Right lobe of liver (tissue), 6 donors: Measurements from ENCODE around the gene SMLR1. TPM values are rescaled to one million over a fixed set of nuclear protein-coding genes. Genes with fewer than 3 reads are reported as not detected.
"Not testable (repeated sequence)": the region's sequence is repeated elsewhere in the genome, so short reads cannot be mapped to it uniquely, and the experiment has no call there.

ENCODE experiments used
- ATAC-seq, 4 donors: fragments of 200-7000 bp; cut with Tn5 transposase; one replicate each; pipeline ENCODE4 v1.9.1; 2020; ENCODE audit warnings: mild to moderate bottlenecking in 4 of 4, moderate library complexity in 4 of 4
- DNase-seq, 3 donors: peaks; one replicate each; pipeline ENCODE4 v3.0.0-alpha.2; 2020
- H3K27ac ChIP-seq, 3 donors: fragments of 200-600 bp; one replicate each; pipeline ENCODE4 v1.8.0; 2022
- H3K27me3 ChIP-seq, 2 donors: fragments of 200-600 bp; one replicate each; pipeline ENCODE4 v1.8.0; 2022
- H3K36me3 ChIP-seq, 4 donors: fragments of 200-600 bp; sonication (generic) in 1 of 4; one replicate each; pipeline versions ENCODE4 v1.5.1 to v1.8.0; 2017 to 2022; ENCODE audit warnings: control low read depth in 1 of 4
- H3K4me1 ChIP-seq, 4 donors: fragments of 200-600 bp; sonication (generic) in 1 of 4; one replicate each; pipeline versions ENCODE4 v1.5.1 to v1.8.0; 2017 to 2022; ENCODE audit warnings: control low read depth in 1 of 4
- H3K4me3 ChIP-seq, 3 donors: fragments of 200-600 bp; one replicate each; pipeline ENCODE4 v1.8.0; 2022
- H3K9me3 ChIP-seq, 4 donors: fragments of 200-600 bp; sonication (generic) in 1 of 4; one replicate each; pipeline versions ENCODE4 v1.5.1 to v1.8.0; 2017 to 2022; ENCODE audit warnings: control low read depth in 1 of 4
- CTCF ChIP-seq, 4 donors: fragments of 200-600 bp in 3 of 4; fragments of 450-650 bp in 1 of 4; IDR thresholded peaks; one replicate each; pipeline versions ENCODE4 v1.5.1 to v1.8.0; 2016 to 2022; ENCODE audit warnings: antibody characterized with exemption in 4 of 4, mild to moderate bottlenecking in 2 of 4
- POLR2A ChIP-seq: fragments of 450-650 bp; IDR thresholded peaks from one replicate; pipeline ENCODE4 v1.6.1; 2017; ENCODE audit warnings: antibody characterized with exemption, mild to moderate bottlenecking
- WGBS: methylation state at CpG from one replicate; pipeline ENCODE4 v1.1.6; 2018; ENCODE audit warnings: low coverage, low lambda C conversion rate; ENCODE audit not compliant: insufficient coverage; ENCODE audit errors: missing lambda C conversion rate; 5-methylcytosine and 5-hydroxymethylcytosine counted together
- intact Hi-C, 2 donors: fragments of 100-400 bp; cut with DNase I; formaldehyde crosslinking; loops; one replicate each; pipeline versions ENCODE4 v1.11.2 to v1.14.1; 2022
- total RNA-seq, 6 experiments: library from RNA; depleted of rRNA in 2 of 6; stranded (reverse); fragments of >200 nt in 2 of 6; fragmentation: NEBNext Ultra II Directional in 3 of 6; extraction: Animal tissue kit (Norgen Biotek cat#: 25700) in 3 of 6; gene quantifications; one replicate each; pipeline versions ENCODE4 v1.1.0 to v1.2.4, GENCODE V29; 2016 to 2023
- donor health status: DM: no; HTN: yes; CAD: no.
- donor health status: DM: no; HTN: no; CAD: no.
- donor health status: DM: no; HTN: no; CAD: no.
- donor health status: DM: no; HTN: yes; CAD: no.
- donor health status: DM: no; HTN: yes; CAD: no.

Gene SMLR1
- total RNA-seq, 6 experiments from 2014 or later = 10.7 to 46.4 (median 20.1) TPM

DNA sequence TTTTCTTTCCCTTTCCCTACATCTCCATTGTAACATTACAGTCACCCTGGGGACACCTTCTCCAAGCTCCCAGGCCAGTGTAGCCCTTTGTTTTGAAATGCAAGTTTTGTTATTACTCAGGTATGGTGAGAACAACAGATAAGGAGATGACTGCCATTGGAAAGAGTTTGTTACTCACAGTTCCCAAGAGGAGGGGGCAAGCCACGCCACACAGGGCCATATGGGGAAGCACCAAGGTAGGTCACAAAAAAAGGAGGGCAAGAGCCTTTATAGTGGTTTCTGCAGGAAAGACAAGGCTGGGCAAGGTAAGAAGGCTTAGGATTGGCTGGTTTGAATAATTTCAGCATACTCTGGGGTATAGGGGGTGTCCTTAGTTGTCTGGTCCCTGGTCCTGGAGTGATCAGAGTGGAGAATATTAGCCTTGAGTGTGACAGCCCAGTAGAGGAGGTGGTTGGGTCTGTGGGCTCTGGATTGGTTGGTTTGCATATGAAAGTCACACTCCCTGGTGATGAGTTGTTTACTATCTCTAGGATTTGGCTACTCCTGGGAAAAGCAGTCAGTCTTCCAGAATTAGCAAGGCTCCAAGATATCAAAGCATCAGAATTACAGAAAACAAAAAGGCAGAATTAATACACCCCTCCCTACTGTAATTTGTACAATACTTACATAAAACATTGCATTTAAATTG, 33.1 kb upstream of the SMLR1 start:
- intact Hi-C loops = no loop called here
- Histone ChIP-seq H3K9me3 (no peaks in the 10 kb centered on the region), H3K27me3 (no peaks in the 10 kb centered on the region), H3K27ac (no peak overlapping the region), H3K36me3 (no peaks in the 10 kb centered on the region), H3K4me1 (peaks cover 0 to 7% (median 2%) of the 10 kb centered on the region in 4 donors), H3K4me3 (no peak overlapping the region)
- 70% methylated on average over 1 of the region's 1 CpG for WGBS
- ATAC-seq (no peak), DNase-seq (no peak)
- TF ChIP-seq POLR2A (no peak), CTCF (IDR thresholded peaks at IDR 0.05) (no peak)

DNA sequence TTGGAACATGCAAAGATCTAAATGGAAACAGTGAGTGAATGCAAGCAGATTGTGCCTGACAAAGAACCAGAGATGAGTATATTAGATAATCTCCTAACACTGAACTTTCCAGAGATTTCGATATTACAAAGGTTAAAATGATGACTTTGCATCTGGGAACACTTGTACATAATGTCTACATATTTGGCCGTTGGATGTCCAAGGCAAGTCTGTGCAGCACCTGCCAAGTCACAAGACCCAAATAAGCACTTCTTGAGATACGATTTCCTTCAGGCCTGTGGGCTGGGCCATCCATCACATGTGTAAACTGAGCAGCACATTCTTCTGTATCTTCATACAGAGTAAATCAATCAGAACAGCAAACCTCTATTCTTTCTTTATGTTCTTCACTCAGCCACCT, 32.5 kb upstream of the SMLR1 start:
- H3K27ac ChIP-seq = no peak overlapping the region
- TF ChIP-seq CTCF (IDR thresholded peaks at IDR 0.05) (no peak), POLR2A (no peak)
- no peak for DNase-seq

DNA sequence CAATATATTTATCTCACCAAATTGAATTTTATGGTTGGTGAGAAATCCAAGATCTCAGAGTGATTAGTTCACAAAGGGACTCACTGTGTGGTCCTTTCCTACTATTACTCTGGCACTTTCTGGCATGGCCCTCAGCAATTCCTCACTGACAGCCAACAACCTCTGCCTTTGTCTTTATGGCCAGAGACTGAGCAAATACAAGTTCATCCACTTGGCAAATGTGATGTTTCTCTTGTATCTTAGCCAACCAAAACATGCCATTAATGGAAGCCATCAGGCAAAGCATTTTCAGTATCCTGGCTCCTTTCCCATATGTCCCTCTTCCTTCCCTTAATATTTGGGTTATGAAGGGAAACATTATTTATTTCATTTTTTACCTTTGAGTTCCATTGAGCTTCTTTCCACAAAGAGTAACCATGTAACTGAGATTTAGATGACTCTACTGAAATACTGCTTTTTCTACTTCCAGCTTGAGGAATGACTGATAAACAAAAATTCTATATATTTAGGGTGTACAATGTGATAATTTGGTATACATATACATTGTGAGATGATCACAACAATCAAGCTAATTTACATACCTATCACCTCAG, 30.8 kb upstream of the SMLR1 start:
- TF ChIP-seq POLR2A = no peak
- no peak for TF ChIP-seq CTCF (IDR thresholded peaks at IDR 0.05)
- DNase-seq = peak in 1 of 3 donors; percentile 59
- Histone ChIP-seq H3K9me3 (no peaks in the 10 kb centered on the region), H3K4me3 (no peak overlapping the region), H3K36me3 (no peaks in the 10 kb centered on the region), H3K27me3 (no peaks in the 10 kb centered on the region), H3K27ac (no peak overlapping the region), H3K4me1 (peaks cover 0 to 7% (median 2%) of the 10 kb centered on the region in 4 donors)
- intact Hi-C loops = no loop called here
- peak; percentile 85 to 98 (median 96) for ATAC-seq

More for the DNA sequence above, 32.5 kb upstream of the SMLR1 start:
- no peak for ATAC-seq
- H3K4me1 ChIP-seq = peaks cover 0 to 7% (median 2%) of the 10 kb centered on the region in 4 donors
- WGBS = 33% methylated on average over 3 of the region's 3 CpGs
- no peaks in the 10 kb centered on the region for H3K9me3 ChIP-seq
- H3K27me3 ChIP-seq = no peaks in the 10 kb centered on the region
- intact Hi-C loops = no loop called here
- no peak overlapping the region for H3K4me3 ChIP-seq
- H3K36me3 ChIP-seq = no peaks in the 10 kb centered on the region

- ATAC-seq (no peak), DNase-seq (no peak)
- H3K9me3 ChIP-seq = no peaks in the 10 kb centered on the region
- intact Hi-C loops = no loop called here
- H3K27ac ChIP-seq = no peak overlapping the region
- H3K36me3 ChIP-seq = no peaks in the 10 kb centered on the region
- 93% methylated on average over 2 of the region's 2 CpGs for WGBS
- no peak overlapping the region for H3K4me3 ChIP-seq
- TF ChIP-seq POLR2A (no peak), CTCF (IDR thresholded peaks at IDR 0.05) (no peak)
- peaks cover 0 to 7% (median 2%) of the 10 kb centered on the region in 4 donors for H3K4me1 ChIP-seq
- H3K27me3 ChIP-seq = no peaks in the 10 kb centered on the region
These were observed 30.1 kb upstream of the SMLR1 start for GRCh38 chr6:130797061-130797460.

GRCh38 chr6:130801368-130801767, 25.8 kb upstream of the SMLR1 start:
- H3K36me3 ChIP-seq, H3K27ac ChIP-seq, ATAC-seq, DNase-seq, intact Hi-C loops, H3K27me3 ChIP-seq, H3K9me3 ChIP-seq, H3K4me1 ChIP-seq, H3K4me3 ChIP-seq: not testable (repeated sequence)
- 97% methylated on average over 21 of the region's 37 CpGs for WGBS
